GM19035 (cell line): Measurements from ENCODE around the gene CAMTA1.

Experiments
- ATAC-seq: cut with Tn5 transposase; IDR thresholded peaks from one replicate; pipeline ENCODE4 v1.9.1; 2021; ENCODE audit not compliant: unreplicated experiment

Gene CAMTA1

GRCh38 chr1:7716506-7716905 is 931.3 kb downstream of the CAMTA1 start:
- ATAC-seq = no peak

GRCh38 chr1:7717748-7718368 is 932.6 kb downstream of the CAMTA1 start:
- ATAC-seq = no peak

- ATAC-seq = no peak
Measured at GRCh38 chr1:7719468-7720094, 934.3 kb downstream of the CAMTA1 start.

- no peak for ATAC-seq
Measured at GRCh38 chr1:7721940-7722669, 936.9 kb downstream of the CAMTA1 start.

GRCh38 chr1:7722670-7723012 is 937.4 kb downstream of the CAMTA1 start:
- no peak for ATAC-seq

GRCh38 chr1:7726623-7727022 is 941.4 kb downstream of the CAMTA1 start:
- no peak for ATAC-seq

GRCh38 chr1:7727809-7728471 is 942.7 kb downstream of the CAMTA1 start:
- ATAC-seq = no peak

- ATAC-seq = no peak
Measured at GRCh38 chr1:7729761-7730160, 944.5 kb downstream of the CAMTA1 start.

GRCh38 chr1:7732331-7732730 is 947.1 kb downstream of the CAMTA1 start:
- ATAC-seq = no peak

- ATAC-seq = no peak
Measured at GRCh38 chr1:7733276-7733675, 948.0 kb downstream of the CAMTA1 start.

GRCh38 chr1:7738044-7738443 is 952.8 kb downstream of the CAMTA1 start:
- ATAC-seq = no peak

- no peak for ATAC-seq
Measured at GRCh38 chr1:7743346-7743745, 958.1 kb downstream of the CAMTA1 start.

- ATAC-seq = no peak
Measured at GRCh38 chr1:7744882-7745281, 959.6 kb downstream of the CAMTA1 start.

- ATAC-seq = no peak
Measured at GRCh38 chr1:7745783-7746182, 960.5 kb downstream of the CAMTA1 start.

GRCh38 chr1:7747605-7748004 is 962.4 kb downstream of the CAMTA1 start:
- no peak for ATAC-seq

GRCh38 chr1:7749126-7749525 is 963.9 kb downstream of the CAMTA1 start:
- no peak for ATAC-seq

GRCh38 chr1:7751174-7751573 is 965.9 kb downstream of the CAMTA1 start:
- ATAC-seq = no peak

GRCh38 chr1:7752512-7753417 is 967.5 kb downstream of the CAMTA1 start:
- ATAC-seq = no peak

GRCh38 chr1:7753641-7754040 is 968.4 kb downstream of the CAMTA1 start:
- no peak for ATAC-seq

GRCh38 chr1:7754234-7754633 is 969.0 kb downstream of the CAMTA1 start:
- no peak for ATAC-seq

- ATAC-seq = no peak
Measured at GRCh38 chr1:7755448-7755847, 970.2 kb downstream of the CAMTA1 start.
